Activated naive CD4-positive, alpha-beta T cell treated with anti-CD3 and anti-CD28 coated beads, Interleukin-2, amount 50 U/mL, for 72 hours (primary cell): ENCODE measurements around the gene SPTA1. TPM values are rescaled to one million over a fixed set of nuclear protein-coding genes. Genes with fewer than 3 reads are reported as not detected.
A peak's percentile ranks its signal among the peaks of the same experiment; 100 is the strongest.

Experiments
- ATAC-seq, 2 donors: fragments of 150-1000 bp; cut with Tn5 transposase; 2 replicates each; pipeline ENCODE4 v1.10.0; 2021; ENCODE audit warnings: mild to moderate bottlenecking in 2 of 2, moderate library complexity in 2 of 2
- DNase-seq, 2 donors: peaks; one replicate each; pipeline ENCODE4 v3.0.0; 2021 to 2022; ENCODE audit warnings: low spot score in 2 of 2
- H3K27ac Mint-ChIP-seq, 2 donors: one replicate each; pipeline ENCODE4 v1.8.0; 2022; ENCODE audit warnings: mild to moderate bottlenecking in 2 of 2, mixed read lengths in 2 of 2
- H3K36me3 Mint-ChIP-seq, 2 donors: one replicate each; pipeline ENCODE4 v1.8.0; 2022; ENCODE audit warnings: mixed read lengths in 2 of 2
- H3K9me3 Mint-ChIP-seq, 2 donors: one replicate each; pipeline ENCODE4 v1.8.0; 2022; ENCODE audit warnings: mixed read lengths in 2 of 2
- total RNA-seq, 2 donors: library from RNA; stranded (reverse); gene quantifications; one replicate each; pipeline ENCODE4 v1.2.3, GENCODE V29; 2022

Gene SPTA1
- under 1 TPM in 1 of 2 donors, not detected in 1; 0.41 TPM for total RNA-seq

DNA sequence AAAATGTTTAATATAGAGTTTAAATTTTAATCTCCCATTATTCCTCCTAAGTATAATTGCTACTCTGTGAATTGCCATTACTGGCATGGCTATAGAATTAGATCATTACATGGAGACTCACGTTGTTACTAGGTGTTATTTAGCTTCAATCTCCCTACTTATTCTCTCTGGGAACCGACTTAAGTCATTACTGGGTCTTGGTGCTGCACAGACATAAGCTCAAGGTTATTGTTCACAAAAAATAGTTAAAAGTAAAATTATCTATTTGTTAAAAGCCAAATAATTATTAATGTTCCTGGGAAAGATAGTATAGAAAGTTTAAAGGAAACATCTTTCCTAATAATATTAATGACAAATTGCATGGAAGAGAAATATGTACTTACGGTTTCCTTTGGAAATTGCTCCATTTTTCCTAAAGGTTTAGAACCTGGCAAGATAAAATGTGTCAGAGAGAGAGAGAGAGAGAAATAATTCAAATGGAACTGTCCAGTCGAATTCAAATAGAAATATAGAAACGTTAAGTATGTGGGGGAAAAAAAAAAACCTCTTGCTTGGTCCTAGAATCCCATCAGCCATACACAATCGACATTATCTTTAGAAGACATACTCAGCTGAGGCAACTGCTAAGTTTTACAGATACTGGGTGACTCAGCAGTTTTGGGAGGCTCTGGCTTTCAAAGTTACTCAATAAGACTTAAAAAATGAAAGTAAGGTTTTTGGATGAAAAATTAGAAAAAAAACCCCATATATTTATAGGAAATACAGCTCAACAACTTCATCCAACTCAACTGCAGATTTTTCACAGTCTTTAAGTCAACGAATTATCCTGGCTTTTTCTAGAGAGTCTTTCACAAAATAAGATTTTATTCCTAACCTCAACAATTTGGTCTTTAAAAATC lies at the start of gene SPTA1:
TSS of gene SPTA1 (minus strand) at position 605 of the 899 bp plus-strand sequence. CDS start at position 407, 198 bp downstream.
- no peak within 1 kb of the TSS for H3K27ac Mint-ChIP-seq
- ATAC-seq (no peak), DNase-seq (no peak)
- no peaks in the 10 kb centered on the region for H3K9me3 Mint-ChIP-seq
- no peaks in the 10 kb centered on the region for H3K36me3 Mint-ChIP-seq

DNA sequence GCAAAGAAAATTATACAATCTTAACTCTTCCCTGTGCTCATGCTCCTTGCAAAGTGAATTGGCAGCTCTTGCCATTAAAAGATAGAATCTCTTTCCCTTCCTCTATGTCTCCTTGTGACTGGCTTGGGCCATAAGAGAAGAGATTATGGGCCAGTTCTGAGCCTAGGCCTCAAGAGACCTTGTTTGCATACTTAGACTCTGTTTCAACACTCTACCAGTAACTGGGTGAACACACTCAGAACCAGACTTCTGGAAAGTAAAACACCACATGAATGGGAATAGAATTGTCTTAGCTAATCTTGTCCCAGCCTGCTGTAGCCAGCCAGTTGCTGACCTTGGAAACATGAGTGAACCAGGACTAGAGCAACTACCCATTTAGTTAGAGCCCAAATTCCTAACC lies 49.3 kb upstream of the SPTA1 start:
- DNase-seq (no peak), ATAC-seq (no peak)
- H3K36me3 Mint-ChIP-seq = no peaks in the 10 kb centered on the region
- H3K9me3 Mint-ChIP-seq = no peaks in the 10 kb centered on the region
- no peak overlapping the region for H3K27ac Mint-ChIP-seq

DNA sequence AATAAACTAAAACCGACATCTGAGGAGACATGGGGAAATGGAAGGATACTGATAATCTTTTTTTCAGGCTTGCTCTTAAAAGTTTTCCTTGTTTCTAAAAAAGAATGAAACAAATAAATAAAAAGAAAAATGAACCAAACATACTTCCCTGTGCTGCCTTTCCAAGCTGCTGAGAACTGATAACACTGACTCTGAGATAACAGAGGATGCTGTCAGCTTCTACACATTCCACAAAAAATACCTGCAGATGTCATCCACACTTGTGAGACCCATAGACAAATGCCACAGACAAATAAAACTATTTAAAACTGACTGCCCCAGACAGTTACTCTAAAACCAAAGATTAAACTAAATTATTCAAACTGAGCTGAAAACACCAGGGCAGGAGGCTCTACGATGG lies 46.0 kb upstream of the SPTA1 start:
- DNase-seq (no peak), ATAC-seq (no peak)
- Mint-ChIP-seq H3K36me3 (no peaks in the 10 kb centered on the region), H3K27ac (no peak overlapping the region), H3K9me3 (no peaks in the 10 kb centered on the region)

DNA sequence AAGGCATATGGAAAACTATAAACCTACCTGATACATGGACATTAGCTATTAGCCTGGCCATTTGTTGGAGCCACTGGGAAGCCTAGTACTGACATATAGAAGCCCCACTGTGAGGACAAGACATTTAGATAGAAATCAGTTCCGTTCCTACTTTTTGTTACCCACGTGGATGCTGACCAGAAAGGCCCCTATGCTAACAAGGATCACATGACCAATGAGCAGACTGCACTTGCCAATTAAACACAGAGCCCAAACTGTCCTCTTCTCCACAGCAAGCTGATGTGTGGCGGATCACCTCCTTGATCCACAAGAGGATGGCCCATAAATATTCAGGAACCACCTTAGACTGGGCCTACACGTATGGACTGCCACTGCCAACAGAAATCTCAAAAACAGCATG lies 45.2 kb upstream of the SPTA1 start:
- no peaks in the 10 kb centered on the region for H3K36me3 Mint-ChIP-seq
- no peak for DNase-seq
- no peak overlapping the region for H3K27ac Mint-ChIP-seq
- H3K9me3 Mint-ChIP-seq = no peaks in the 10 kb centered on the region
- ATAC-seq = no peak

DNA sequence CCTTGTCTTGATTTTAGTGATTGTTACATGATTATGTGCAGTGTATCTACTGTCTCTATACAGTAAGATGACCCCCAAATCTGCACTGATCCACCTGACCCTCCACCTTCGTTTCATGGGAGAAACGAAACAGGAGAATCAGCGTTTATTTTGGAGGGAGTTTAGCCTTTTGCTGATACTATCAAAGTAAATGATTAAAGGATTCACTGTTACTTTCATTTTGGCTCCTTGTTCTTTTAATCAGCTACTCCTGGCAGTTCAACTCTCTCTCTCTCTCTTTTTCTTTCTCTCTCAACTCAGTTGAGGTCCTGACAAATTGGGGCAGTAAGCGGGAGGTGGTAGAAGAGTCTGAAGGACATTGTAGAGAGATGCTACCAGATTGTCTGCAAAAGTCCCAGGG lies 43.9 kb upstream of the SPTA1 start:
- no peak overlapping the region for H3K27ac Mint-ChIP-seq
- ATAC-seq (no peak), DNase-seq (no peak)
- H3K36me3 Mint-ChIP-seq = no peaks in the 10 kb centered on the region
- no peaks in the 10 kb centered on the region for H3K9me3 Mint-ChIP-seq

DNA sequence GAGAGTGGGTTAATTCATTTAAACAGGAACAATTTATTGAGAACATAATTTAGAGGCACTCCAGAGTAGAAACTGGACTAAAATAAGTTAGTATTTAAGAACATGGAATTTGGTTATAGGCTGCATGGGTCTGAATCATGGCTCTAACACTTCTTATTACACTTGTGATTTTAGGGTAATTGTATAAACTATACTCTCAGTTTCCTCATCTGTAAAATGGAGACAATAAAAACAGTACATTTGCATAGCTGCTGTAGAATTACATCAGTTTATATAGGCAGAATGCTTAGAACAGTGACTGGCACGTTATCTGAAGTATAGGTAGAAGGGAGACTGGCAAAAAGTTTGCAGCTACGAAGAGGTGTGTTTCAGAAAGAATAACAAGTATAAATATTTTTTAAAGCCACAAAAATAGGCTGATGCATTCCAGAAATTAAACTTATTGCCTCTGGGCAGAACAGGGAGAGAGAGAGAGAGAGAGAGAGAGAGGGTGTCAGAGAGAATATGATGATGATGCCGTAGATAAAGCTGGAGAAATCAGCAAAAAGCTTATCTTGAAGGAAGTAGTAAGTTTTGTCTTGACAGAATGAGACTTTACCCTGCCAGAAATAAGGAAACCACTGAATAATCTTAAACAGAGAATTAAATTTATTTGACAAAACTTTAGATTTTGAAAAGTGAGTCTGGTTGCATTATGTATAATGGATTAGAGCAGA lies 42.2 kb upstream of the SPTA1 start:
- Mint-ChIP-seq H3K36me3 (no peaks in the 10 kb centered on the region), H3K9me3 (no peaks in the 10 kb centered on the region), H3K27ac (no peak overlapping the region)
- no peak for ATAC-seq
- no peak for DNase-seq

DNA sequence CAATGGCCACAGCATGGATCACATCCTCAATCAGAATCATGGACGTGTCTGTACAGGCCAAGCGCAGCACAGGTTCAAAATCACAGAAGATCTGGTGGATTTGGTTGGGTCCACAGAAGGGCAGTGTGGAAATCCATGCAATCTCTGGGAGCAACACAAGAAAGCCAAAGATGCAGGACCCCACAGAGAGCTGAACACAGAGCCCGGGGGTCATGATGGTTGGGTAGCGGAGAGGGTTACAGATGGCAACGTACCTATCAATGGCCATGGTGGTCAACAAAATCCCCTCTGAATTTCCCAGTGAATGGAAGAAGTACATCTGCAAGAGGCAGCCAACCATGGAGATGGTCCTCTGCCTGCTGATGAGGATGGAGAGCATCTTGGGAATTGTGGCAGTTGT lies 37.9 kb upstream of the SPTA1 start:
- no peaks in the 10 kb centered on the region for H3K9me3 Mint-ChIP-seq
- H3K36me3 Mint-ChIP-seq = no peaks in the 10 kb centered on the region
- DNase-seq (no peak), ATAC-seq (no peak)
- no peak overlapping the region for H3K27ac Mint-ChIP-seq

DNA sequence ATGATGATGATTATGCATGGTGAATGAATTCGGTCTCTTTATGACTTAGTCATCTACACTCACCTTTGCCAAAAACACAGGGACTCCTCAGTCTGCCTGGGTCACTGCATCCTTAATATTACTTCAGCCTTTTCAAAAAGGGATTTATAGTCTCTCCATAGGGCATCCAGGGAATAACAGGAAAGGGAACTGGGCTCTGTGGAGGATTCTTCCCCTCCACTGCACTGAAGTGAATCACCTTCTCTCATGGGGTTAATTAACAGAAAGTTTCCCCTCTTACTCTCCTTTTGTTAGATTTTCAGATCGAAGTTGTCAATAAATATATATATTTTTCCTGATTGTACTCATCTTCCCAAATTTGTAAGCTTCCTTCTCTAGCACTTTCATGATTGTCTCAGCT lies 34.1 kb upstream of the SPTA1 start, which contains the start of gene OR6K3:
TSS of gene OR6K3 (minus strand) at position 101 of the 400 bp plus-strand sequence. CDS start 2,605 bp downstream, outside the sequence.
- Mint-ChIP-seq H3K9me3 (no peaks in the 10 kb centered on the region), H3K36me3 (no peaks in the 10 kb centered on the region), H3K27ac (no peak within 1 kb of the TSS)
- DNase-seq = no peak
- ATAC-seq = no peak

DNA sequence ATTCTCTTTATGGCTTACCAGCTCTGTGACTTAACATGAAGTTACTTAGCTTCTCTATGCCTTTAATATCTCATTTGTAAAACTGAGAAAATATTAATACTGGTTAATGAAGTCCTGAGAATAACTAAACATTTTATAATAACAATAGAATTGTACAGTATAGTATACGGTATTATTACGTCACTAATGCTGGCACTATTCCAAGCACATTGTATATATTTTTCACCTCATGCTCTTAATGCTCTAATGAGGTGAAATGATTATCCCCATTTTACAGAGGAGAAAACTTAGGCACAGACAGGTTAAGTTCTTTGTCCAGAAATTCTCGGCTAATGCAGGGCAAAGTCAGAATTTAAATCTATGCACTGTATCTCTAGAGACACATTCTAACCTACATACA lies 33.1 kb upstream of the SPTA1 start:
- ATAC-seq (no peak), DNase-seq (no peak)
- Mint-ChIP-seq H3K27ac (no peak overlapping the region), H3K36me3 (no peaks in the 10 kb centered on the region), H3K9me3 (no peaks in the 10 kb centered on the region)

DNA sequence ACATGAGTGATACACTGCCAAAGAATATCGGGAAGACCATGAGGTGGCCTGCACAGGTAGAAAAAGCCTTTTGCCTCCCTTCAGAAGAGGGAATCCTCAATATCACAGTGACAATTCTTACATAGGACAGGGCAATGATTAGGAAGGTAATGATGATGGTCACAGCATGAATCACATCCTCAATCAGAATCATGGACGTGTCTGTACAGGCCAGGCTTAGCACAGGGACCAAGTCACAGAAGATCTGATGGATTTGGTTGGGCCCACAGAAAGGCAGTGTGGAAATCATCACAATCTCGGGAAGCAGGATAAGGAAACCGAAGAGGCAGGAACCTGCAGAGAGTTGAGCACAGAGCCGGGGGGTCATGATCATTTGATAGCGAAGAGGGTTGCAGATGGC lies 30.8 kb upstream of the SPTA1 start:
- Mint-ChIP-seq H3K9me3 (no peaks in the 10 kb centered on the region), H3K27ac (no peak overlapping the region), H3K36me3 (no peaks in the 10 kb centered on the region)
- DNase-seq = no peak
- ATAC-seq = no peak

DNA sequence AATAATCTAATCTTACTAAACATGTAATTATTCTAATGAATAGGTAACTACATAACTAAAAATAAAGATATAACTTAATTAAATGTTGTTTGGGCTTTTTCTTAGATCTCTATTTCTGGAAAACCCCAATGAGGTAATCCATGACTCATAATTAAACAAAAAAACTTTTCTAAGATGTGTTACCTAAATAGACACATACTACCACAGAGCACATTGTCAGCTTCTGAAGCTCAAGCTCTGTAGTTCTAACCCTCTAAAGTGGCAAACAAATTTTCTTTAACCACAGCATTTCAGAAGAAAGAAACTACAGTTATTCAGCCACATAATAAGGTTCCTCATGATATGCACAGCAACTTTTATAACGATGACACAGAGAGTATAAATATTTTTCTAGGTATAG lies 29.8 kb upstream of the SPTA1 start:
- Mint-ChIP-seq H3K9me3 (no peaks in the 10 kb centered on the region), H3K27ac (peak overlapping the region in 1 of 2 donors; percentile 69), H3K36me3 (no peaks in the 10 kb centered on the region)
- ATAC-seq (peak in 1 of 2 donors; percentile 94), DNase-seq (no peak)

DNA sequence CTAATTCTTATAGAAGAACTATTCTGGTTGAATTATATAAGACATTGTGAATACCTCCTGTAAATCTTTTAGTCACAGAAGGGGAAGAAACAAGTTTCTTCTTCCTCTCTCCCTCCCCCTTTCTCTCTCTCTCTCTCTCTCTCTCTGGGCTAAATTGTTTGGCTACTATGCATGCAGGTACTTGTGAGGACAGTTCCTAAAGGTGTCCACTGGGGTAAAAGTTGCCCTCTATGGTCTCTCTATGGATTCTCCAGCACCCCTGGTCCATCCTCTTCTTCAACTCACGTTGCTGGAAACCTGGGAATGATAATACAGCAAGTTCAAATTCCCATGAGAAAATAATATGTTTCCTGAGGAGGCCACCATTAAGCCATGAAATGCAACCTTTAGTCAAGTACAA lies 28.2 kb upstream of the SPTA1 start:
- H3K27ac Mint-ChIP-seq = no peak overlapping the region
- H3K36me3 Mint-ChIP-seq = no peaks in the 10 kb centered on the region
- DNase-seq (no peak), ATAC-seq (no peak)
- H3K9me3 Mint-ChIP-seq = no peaks in the 10 kb centered on the region

DNA sequence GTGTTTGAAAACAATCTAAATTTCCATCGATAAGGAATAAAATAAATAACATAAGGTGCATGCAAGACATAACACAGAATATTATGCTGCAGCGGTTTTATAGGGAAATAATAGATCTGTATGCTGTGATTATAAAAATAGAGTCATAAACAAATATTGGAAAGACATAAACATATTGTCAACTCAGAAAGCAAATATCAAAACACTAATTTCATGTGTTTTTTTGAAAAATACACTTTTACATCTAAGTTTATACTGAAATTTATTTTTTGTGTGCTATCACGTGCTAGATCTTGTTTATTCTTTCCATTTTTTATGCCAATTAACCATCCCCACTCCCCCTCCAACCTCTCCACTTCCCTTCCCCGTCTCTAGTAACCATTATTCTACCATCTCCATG lies 24.6 kb upstream of the SPTA1 start:
- Mint-ChIP-seq H3K9me3 (no peaks in the 10 kb centered on the region), H3K36me3 (no peaks in the 10 kb centered on the region), H3K27ac (no peak overlapping the region)
- ATAC-seq (no peak), DNase-seq (no peak)

DNA sequence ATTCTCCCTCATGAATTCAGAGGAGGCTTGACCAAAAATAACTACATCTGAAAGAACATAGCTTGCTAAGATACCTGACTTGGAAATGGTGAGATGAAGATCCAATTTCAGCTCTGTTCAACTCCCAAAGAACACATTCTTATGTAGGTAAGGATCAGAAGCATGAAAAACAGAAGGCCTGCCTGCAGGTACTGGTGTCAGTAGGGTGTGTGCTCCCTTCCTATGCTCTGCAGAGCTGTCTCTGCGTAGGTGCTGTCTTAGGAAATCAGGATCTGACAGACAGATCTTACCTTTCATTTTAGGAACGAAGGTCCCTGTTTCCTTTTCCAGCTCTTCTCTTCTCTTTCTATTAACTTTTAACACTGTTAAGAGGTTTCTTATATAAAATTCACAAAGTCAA lies 19.6 kb upstream of the SPTA1 start:
- no peaks in the 10 kb centered on the region for H3K36me3 Mint-ChIP-seq
- H3K27ac Mint-ChIP-seq = no peak overlapping the region
- no peaks in the 10 kb centered on the region for H3K9me3 Mint-ChIP-seq
- no peak for ATAC-seq
- no peak for DNase-seq

DNA sequence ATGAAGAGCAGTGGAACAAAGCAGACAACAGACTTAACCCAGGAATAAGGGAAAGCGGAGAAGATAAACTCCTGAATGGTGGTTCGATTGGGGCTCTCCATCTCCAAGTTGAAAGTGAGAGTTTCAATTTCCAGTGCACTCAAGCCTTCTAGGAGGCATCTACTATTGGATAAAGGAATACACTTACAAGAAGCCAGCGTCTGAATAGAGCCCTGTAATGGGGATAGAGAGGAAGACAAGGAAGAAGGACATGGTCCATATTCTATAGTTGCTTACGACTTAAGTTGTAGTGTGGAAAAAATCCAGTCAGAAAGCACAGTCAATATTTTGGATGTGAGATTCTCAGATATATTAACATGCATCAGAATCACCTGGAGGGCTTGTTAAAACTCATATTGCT lies 14.0 kb upstream of the SPTA1 start, which contains the start of gene OR6K2:
TSS of gene OR6K2 (minus strand) at position 101 of the 400 bp plus-strand sequence. CDS start at position 101, 0 bp downstream.
- no peak for DNase-seq

DNA sequence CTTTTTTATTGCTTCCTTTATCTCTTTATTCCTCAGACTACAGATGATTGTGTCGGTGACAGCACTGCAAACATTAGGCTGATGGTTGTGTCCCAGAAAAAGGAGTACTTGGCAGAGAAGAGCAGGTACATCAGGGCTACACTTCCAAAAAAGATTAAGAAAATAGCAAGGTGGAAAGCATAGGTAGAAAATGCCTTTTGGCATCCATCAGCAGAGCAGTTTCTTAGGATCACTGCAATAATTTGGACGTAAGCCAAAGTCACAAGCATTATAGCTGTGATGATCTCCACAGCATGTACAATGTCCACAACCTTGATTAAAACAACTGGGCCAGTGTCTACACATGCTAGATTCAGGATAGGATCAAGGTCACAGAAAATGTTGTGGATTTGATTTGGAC lies 8.1 kb upstream of the SPTA1 start:
- ATAC-seq (no peak), DNase-seq (no peak)
- H3K36me3 Mint-ChIP-seq = no peaks in the 10 kb centered on the region
- H3K9me3 Mint-ChIP-seq = no peaks in the 10 kb centered on the region
- no peak overlapping the region for H3K27ac Mint-ChIP-seq

More for the DNA sequence above, 14.0 kb upstream of the SPTA1 start, which contains the start of gene OR6K2:
- H3K27ac Mint-ChIP-seq = no peak within 1 kb of the TSS
- H3K36me3 Mint-ChIP-seq = no peaks in the 10 kb centered on the region
- H3K9me3 Mint-ChIP-seq = no peaks in the 10 kb centered on the region
- no peak for ATAC-seq

DNA sequence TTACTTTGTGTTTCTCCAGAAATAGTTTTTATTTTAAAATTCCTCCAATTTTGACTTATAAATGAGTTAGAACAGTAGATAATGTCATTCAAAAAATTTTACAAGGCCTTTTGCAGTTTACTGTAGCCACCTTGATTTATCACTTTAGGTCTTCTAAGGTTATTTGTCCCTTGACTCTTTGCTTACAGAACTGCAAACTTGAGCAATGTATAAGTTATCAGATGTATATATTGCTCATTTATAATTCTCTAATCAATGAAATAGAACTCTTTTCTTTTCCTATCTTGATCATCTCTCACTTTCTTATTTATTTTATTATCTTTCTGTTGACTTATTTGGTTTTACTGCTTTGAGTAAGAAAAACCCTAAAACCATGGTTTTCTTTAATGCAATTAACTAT lies 5.8 kb upstream of the SPTA1 start:
- Mint-ChIP-seq H3K36me3 (no peaks in the 10 kb centered on the region), H3K9me3 (no peaks in the 10 kb centered on the region), H3K27ac (no peak overlapping the region)
- ATAC-seq (no peak), DNase-seq (no peak)
